GM18861 (cell line): ENCODE data around the gene DNAJB11.

Experiments
- ATAC-seq: cut with Tn5 transposase; IDR thresholded peaks from one replicate; pipeline ENCODE4 v1.9.1; 2021; ENCODE audit not compliant: unreplicated experiment

Gene DNAJB11

DNA sequence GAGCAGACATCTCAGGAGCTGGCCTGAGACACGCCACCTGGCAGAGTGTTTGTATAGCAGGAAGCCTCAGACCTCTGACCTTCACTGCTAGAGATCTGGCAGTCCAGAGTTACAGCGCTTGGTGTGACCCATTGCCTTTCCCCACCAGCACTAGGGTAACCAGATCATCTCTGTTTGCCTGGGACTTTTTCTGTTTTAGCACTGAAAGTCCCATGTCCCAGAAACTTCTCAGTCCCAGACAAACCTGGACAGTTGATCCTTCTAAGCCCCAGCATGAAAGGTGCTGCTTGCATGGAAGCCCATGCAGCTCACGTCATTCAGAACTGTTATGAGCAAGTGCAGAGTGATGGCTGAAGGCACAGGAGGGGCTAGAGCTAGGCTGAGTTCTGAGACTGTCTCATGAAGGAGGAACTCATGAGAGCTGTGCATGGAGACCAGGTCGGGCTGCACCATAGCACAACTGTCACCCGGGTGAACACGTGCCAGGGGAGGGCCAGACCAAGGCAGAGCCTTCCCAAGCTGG is 24.1 kb downstream of the DNAJB11 start:
- ATAC-seq = no peak

DNA sequence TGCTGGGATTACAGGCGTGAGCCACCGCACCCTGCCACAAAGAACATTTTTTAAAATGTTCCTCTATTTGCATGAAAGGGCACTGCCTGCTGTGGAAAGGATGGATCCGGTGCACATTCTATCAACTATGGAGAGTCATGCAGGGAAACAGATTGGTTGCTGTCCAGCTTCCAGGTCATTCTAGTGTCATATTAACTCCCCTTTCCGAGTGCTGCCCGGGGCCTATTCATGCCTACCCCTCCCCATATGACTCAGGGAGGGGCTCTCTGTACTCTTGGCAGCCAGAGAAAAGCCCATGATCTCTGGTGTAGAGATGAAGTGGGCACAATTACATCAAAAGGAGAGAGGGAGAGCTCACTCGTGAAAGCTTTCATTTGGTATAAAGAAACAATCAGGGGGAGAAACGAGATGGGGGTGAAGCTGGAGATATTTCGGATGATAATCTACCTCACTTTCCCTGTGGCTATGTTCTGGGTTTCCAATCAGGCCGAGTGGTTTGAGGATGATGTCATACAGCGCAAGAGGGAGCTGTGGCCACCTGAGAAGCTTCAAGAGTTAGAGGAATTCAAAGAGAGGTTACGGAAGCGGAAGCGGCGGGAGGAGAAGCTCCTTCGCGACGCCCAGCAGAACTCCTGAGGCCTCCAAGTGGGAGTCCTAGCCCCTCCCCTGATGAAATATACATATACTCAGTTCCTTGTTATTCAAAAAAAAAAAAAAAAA is 26.2 kb downstream of the DNAJB11 start:
- ATAC-seq = no peak

DNA sequence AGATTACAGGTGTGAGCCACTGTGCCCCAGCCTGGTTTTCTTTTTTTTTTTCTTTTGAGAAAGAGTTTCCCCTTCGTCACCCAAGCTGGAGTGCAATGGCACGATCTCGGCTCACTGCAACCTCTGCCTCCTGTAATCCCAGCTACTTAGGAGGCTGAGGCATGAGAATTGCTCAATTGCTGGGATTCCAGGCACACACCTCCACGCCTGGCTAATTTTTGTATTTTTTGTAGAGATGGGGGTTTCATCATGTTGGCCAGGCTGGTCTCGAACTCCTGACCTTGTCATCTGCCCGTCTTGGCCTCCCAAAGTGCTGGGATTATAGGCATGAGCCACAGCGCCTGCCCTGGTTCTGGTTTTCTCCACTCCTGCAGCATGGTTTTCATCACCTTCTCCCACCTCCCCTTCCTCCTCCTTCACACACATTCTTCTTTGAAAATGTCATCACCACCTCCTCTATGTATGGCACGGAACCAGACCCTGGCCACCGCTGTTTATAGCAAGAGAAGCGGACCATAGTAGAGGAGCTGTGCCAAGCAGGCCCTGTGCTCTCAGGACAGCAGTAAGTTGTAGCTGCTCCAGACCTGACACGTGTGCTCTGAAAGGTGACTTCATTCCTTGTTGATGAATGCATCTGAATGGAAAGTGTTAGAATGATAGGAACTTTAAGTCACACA is 27.7 kb downstream of the DNAJB11 start:
- no peak for ATAC-seq

DNA sequence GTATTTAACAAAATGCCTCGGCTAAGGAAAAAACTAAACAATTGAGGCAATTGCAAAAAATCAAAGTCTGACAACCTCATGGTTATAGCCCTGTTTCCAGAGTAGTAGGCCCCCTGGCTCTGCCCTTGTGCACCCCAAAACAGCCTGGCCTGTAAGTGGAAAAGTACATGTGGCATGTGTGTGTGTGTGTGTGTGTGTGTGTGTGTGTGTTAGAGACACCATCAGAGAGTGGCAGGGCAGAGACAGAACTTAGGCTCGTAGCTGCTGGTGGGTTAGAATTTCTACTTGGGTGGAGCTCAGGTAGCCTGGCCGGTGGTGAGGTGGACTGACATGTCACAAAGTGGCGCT is 28.2 kb downstream of the DNAJB11 start:
- no peak for ATAC-seq

DNA sequence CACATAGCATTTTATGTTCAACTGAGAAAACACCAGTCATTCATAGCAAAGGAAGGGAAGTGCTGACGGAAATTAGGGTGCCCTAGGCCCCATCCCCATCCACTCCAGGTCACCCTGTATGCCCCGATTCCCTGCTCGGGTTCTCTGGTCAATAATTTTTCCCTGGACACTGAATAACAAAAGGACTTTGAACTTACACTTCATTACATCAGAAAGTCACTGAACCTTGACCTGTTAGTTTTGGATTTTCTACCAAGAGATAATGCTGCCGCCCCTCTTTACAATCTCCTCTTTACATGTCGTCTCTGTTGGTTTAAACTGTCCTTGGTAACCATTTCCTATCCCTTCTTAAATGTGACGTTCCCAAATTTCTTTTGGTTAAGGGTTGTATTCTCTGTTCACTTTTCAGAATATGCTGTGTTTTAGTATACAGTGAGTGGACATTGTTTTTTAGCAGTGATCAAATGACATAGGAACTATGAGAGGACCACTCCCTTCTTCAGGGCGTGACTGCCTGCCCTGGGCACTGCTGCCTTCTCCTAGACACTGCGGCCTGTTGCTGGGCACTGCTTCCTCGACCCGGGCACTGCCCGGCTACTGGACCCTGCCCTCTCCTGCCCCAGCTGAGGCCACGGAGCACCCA is 28.7 kb downstream of the DNAJB11 start:
- ATAC-seq = no peak

DNA sequence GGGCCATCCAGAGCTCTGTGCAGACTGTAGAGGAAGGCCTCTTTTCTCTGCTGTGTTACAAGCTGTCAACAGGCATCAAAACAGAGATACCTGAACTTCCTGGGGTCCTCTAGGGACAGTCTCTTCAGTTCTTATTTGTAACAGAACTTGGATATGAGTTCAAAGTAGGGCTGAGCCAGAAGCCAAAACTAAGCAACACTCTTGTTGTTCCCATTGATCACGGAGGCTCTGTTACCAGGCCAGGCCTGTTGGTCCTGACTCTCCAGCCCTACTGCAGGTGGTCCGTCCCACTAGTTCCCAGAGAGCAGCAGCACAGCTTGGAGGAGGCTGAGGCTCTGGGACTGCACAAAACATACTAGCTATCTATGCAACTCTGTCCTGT is 29.3 kb downstream of the DNAJB11 start:
- no peak for ATAC-seq

DNA sequence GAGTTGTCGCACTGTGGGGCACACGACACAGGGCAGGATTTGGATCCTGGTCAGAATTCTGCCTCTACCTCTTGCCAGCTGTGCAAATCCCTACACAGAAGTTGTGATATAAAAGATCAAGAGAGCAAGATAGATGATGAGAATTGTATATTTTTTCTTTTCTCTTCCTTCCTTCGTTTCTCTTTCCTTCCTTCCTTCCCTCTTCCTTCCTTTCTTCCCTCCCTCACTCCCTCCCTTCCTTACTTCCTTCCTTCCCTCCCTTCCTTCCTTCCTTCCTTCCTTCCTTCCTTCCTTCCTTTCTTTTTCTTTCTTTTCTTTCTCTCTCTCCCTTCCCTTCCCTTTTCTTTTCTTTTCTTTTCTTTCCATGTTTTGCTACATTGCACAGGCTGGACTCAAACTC is 30.4 kb downstream of the DNAJB11 start:
- no peak for ATAC-seq

DNA sequence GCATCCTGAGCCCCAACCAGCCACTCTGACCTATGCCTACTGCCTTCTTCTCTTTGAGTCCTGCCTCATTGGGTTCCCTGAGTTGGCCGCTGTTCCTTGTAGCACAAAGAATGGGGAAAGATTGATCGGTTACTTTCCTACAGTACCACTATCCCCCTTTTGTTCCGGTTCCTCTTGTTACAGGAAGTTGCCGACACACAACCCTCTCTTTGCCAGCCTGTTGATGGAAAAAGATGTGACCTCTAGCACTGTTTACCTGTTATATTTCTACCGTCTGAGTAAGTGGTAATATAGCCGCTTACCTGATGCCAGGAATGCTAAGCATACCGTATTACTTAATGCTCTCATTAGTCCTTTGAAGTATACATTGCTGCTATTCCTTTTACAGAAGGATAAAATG is 32.6 kb downstream of the DNAJB11 start:
- no peak for ATAC-seq

DNA sequence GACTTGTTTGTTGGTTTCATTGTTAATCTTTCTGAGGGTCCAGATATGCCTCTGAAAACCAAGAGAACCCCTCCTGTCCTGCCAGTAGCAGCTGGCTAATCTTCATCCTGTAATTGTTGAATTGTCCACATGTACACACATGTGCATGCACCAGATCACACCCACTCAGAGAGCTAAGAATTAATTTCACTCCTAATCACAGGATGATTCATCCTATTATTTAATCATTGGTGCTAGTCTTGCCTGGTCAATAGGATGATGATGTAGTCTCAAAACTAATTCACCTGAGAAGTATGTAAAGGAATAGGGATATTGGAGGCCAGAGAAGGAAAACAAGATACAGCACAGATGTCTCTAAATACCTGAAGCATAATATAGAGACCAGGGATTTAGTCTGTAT is 34.6 kb downstream of the DNAJB11 start:
- ATAC-seq = no peak

DNA sequence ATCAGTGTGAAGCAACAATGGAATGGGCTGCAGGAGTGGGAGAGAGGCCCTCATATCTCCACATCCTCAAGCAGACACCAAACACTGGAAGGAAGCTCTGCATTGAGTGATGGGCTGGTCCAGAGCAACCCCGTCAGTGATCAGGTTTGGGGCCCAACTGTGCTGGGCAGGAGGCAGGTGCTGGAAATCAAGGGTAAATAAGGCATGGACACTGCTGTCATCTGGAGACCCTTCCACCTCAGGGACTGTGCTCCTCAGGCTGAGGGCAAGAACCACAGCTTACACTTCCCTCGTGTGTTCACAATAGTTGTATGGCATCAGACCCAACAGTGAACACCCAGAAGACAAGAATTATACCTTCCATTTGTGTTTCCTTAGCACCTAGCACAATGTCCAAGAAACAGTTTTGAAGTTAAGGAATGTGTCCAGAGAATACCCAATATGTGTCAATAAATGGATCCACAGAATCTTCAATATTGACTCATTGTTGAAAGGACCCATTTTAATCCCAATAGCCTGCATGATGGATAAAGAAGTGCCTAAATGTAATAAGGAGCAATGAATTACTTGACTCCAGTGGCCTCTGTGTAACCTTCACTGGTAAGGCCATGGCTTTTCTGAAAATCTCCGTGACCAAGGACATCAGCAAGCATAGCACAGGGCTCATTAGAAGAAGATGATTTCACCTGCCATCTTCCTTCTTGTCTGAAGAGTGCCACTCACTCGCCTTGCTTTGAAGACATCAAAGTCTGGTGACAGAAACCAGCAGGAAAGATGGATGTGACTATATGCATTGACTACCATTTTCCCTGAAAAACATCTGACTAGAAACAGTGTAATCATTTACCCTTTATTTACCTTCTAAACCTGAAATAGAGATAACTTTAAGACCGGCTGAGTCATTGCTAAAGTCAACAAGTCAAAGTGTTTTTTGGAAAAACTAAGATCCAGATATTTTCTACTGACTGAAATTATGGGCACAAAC is 35.3 kb downstream of the DNAJB11 start:
- ATAC-seq = no peak

DNA sequence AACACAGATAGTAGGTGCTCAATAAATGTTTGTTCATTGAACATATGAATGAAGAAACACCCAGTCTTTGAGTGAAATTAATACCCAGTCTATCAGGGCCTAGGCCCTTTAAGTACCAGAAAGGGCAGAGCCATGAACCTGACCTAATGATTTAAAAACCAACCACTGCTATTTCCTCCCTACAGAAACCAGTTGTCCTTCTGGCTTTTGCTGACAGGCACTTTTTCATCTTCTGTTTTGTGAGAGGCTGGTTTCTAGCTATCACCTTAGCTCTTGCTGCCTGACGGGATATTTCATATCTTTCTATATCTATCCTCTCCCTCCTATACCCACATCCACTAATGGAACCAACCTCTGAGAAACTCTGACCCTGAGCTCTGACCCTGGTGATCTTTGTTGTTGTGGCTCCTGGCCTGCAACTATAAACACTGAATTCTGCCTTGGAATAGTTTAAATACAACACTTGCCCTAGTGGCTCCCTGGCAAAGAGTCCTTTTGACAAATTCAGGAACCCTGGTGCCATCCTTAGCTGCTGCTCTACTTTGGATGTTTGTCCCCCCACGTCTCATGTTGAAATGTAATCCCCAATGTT is 38.2 kb downstream of the DNAJB11 start:
- no peak for ATAC-seq

DNA sequence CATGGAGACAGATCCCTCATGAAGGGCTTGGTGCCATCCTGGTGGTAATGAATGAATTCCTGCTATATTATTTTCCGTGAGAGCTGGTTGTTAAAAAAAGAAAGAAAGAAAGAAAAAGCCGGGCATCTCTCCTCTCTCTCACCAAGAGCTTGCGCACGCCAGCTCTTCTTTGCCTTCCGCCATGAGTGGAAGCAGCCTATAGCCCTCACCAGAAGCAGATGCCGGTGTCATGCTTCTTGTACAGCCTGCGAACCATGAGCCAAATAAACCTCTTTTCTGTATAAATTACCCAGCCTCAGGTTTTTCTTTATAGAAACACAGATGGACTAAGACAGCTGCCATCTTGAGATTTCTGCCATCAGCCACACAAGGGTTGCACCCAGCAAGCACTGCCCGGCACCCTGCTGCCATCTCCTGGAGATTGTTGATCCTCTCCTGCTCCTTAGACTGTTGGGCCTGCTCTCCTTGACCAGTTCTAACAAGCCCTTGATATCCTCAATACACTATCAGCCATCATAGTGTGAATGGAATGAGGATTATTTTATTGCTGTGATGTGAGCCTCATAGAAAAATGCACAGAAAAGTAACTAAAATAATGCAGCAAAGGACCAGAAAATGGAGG is 38.8 kb downstream of the DNAJB11 start:
- no peak for ATAC-seq

DNA sequence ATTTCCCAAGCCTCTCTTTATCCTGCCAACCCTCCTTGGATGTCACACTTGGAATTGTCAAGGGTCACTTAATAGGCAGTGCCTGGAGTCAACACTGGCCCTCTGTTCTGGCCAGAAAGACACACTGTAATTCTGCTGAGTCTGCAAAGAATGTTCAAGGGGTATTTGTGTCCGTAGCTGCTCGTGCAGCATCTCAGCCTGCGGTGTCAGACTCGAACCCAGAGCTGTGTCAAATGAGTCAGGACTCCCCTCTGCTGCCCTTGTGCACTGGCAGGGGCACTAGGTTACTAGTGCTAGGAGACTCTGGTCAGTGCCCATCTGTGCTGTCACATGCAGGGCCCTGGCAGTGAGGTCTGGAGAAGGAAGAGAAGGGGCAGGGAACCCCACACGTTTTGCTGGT is 41.5 kb downstream of the DNAJB11 start:
- no peak for ATAC-seq

DNA sequence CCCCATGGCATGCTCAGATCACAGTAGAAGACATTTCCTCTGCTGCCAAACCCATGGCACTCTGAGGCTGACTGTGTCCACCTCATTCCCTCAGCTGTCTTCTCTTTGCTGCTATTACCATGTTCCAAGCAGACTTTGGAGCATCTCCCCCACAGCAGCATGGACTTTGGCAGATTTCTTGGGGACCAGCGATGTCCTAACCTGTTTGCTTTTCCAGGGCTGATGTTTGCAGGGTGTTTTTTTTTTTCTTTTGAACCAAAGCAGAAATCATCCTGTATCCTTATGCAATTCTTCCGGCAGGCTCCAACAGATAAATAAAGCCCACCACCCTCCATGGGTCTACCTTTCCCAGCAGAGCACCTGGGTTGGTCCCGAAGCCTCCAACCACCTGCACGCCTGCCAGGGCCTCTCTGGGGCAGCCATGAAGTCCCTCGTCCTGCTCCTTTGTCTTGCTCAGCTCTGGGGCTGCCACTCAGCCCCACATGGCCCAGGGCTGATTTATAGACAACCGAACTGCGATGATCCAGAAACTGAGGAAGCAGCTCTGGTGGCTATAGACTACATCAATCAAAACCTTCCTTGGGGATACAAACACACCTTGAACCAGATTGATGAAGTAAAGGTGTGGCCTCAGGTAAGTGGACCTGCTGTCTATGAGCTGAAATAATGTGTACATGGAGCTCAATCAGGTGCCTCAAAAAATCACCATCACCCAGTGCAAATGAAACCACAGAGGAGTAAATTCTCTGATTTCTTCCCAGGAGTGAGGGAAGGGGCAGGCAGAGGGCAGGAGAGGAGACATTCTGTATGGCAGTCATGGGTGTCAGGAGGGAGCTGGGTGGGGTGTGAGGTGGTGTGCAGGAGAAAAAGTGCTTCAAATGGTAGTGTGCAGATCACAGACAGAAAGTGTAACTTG is 42.5 kb downstream of the DNAJB11 start, which contains the start of gene AHSG:
AHSG (plus strand) TSS at position 340 of the 916 bp plus-strand sequence; CDS start at position 422, 82 bp downstream.
- ATAC-seq = no peak

DNA sequence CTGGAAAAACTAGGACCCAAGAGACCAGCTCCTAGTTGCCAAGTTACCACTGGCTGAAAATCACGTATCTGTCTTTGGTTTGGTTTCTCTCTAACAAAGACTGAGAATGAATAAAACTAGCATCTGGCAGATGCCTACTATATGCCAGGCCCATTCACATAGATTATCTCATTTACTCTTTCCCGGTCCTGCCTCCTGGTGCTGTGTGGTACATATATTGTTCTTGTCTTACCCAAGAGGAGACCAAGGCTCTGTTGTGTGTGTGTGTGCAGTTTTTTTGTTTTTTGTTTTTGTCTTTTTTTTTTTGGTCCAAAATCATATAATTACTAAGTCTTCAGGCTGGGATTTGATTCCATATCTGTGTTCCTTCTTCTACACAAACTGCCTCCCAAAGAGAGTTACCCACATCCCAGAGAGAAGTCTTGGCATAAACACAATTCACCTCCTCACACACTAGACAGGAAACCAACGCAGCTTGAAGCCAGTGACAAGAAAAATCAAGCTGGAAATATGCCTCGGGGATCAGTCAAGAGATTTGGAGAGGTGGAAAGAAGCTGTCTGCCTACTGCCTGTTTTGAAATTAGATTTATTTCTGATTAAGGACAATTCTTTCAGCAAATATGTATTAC is 43.2 kb downstream of the DNAJB11 start:
- no peak for ATAC-seq

DNA sequence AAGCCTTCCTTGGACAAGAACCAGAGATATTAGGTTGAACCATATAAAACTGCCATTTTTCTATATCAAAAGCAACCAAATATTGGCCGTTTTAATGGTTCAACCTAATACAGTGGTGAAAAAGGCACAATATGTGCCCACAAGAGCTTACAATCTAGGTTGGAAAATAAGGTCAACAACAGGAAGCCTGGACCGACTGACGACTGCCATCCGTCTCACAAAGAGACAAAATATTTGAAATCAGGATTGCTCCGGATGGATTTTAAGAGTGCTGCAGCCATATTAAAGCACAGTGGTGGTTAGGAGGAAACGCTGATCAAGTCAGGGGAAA is 43.7 kb downstream of the DNAJB11 start:
- ATAC-seq = no peak

DNA sequence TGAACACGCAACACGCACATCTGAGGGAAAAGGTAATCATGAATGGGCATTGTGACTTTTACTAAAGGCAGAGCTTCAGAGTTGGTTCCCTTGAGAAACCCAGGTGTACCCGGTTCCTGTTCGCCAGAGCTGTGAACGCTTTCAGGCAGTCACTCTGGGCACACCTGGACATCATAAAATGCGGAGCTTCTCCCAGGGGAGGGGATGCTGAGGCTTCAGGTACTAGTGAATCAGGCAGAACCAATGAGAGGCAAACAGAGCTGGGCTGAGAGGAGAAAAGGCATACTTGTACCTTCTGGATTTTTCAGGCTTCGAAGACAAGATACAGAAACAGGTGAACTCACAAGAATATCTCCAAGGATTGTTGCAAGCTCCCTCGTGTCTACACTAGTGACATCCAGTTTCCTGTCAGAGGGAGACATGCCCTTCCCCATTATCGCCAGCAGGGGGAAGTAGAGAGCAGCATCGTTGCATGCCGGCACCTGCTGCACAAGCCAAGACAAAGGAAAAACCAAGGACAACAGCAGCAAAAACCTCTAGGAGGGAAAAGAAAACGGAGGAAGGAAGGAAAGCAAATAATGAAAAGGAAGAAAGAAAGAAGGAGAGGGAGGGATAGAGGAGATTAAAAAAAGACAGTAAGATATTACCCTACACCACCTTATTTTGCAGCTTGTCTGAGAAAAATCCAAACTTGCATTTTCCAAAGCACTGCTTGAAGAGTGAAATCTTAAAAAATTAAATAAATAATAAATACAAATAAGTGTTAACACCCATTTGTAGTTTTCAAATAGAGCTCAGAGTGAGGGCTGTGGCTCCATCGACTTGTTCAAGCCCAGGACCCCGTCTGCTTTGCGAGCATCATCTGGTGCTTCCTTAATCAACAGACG is 44.3 kb downstream of the DNAJB11 start:
- ATAC-seq = no peak

DNA sequence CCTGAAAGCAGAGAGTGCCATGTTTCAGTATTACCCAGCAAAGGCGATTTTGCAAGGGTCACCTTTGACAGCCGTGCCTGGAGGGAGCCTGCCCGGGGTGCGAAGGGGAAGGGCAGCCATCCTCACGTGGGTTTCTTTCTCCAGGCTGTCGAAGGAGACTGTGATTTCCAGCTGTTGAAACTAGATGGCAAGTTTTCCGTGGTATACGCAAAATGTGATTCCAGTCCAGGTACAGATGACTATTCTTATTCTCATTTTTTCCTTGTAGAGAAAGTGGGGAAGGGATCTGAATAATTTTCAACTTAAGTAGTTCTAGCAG is 45.7 kb downstream of the DNAJB11 start:
- no peak for ATAC-seq
